ENCODE measurements around the gene MAP1LC3B.

DNA sequence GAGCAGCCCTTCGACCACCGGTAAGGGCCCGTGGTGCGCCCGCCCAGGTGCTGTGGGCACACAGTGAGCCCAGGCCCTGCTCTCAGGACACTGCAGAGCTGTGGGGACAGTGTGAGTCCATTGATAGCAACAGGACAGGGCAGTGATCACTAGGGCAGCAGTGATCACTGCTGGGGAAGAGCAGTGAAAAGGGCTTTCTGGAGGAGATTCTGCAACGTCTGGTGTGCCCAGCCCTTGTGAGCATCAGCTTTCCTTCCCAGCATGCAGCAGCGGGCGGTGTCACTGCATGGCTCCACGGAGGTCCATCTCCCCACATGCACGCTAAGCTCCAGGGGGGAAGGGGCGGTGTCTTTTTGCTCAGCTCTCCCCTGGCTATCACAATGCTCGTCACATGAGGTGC is 32.1 kb downstream of the MAP1LC3B start:
- TF ChIP-seq, protein P1, sequence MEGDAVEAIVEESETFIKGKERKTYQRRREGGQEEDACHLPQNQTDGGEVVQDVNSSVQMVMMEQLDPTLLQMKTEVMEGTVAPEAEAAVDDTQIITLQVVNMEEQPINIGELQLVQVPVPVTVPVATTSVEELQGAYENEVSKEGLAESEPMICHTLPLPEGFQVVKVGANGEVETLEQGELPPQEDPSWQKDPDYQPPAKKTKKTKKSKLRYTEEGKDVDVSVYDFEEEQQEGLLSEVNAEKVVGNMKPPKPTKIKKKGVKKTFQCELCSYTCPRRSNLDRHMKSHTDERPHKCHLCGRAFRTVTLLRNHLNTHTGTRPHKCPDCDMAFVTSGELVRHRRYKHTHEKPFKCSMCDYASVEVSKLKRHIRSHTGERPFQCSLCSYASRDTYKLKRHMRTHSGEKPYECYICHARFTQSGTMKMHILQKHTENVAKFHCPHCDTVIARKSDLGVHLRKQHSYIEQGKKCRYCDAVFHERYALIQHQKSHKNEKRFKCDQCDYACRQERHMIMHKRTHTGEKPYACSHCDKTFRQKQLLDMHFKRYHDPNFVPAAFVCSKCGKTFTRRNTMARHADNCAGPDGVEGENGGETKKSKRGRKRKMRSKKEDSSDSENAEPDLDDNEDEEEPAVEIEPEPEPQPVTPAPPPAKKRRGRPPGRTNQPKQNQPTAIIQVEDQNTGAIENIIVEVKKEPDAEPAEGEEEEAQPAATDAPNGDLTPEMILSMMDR (IDR thresholded peaks at IDR 0.05) = no peak
- TF ChIP-seq EZH2 (IDR thresholded peaks at IDR 0.05) = no peak
